ENCODE data around the gene ARNT2. TPM values are rescaled to one million over a fixed set of nuclear protein-coding genes. Genes with fewer than 3 reads are reported as not detected.
A peak's percentile ranks its signal among the peaks of the same experiment; 100 is the strongest.

ARNT2 gene
- total and polyA plus RNA-seq, 4 donors, result 2.0 to 12.2 (median 5.5) TPM

DNA sequence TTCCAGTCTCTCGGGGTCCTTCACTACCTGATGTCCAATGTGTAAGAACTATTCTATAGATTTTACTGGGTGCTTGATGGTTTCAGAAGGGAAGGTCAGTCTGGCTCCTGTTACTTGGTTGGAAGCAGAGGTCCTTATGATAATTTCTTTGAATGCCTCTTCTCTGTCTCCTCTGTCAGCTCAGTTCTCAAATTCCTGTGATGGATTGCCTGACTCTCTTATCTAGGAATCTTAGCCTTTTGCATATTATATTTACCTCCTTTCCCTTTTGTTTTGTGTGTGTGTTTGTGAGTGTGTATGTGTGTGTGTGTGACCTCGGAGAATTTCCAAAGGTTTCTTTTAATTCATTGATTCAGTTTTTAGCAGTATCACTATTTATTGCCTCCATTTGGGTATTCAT lies 88.2 kb downstream of the ARNT2 start:
- no peak overlapping the region for H3K4me3 ChIP-seq
- 76 to 87% methylated on average over 2 of the region's 2 CpGs for WGBS, 2 donors
- H3K4me1 ChIP-seq (ENCODE audit: control insufficient read depth in 5 of 5, insufficient read depth in 5 of 5, low read length in 5 of 5), result peaks cover 3 to 41% (median 22%) of the 10 kb centered on the region in 5 donors

DNA sequence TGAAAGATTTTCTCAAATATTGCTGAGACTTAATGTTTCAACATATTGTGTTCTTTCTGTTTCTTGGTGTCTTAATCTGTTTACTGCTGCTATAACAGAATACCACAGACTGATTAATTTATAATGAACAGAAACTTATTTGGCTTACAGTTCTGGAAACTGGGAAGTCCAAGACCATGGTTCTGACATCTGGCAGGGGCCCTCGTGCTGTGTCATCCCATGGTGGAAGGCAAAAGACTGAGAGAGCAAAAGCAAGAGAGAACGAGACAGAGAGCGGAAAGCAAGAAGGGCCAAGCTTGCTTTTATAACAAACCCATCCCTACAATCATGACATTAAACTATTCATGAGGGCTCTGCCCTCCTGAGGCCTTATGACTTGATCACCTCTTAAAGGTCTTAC lies 88.7 kb downstream of the ARNT2 start:
- ATAC-seq (ENCODE audit: insufficient read depth, low FRiP score), result no peak

More for the DNA sequence above, 88.2 kb downstream of the ARNT2 start:
- Histone ChIP-seq H3K9me3 (ENCODE audit: control insufficient read depth in 4 of 4, insufficient read depth in 3 of 4, low read length in 3 of 4) (no peaks in the 10 kb centered on the region), H3K27ac (ENCODE audit: low read depth in 1 of 2, low read length in 1 of 2) (no peak overlapping the region), H3K27me3 (ENCODE audit: control insufficient read depth in 3 of 3, insufficient read depth in 3 of 3, low read length in 2 of 3) (no peaks in the 10 kb centered on the region), H3K36me3 (ENCODE audit: control insufficient read depth in 4 of 4, insufficient read depth in 4 of 4, low read length in 4 of 4) (peaks cover 0 to 3% (median 0%) of the 10 kb centered on the region in 4 donors), H3K9ac (ENCODE audit: insufficient read depth in 1 of 2, low read length in 2 of 2) (no peak overlapping the region)
- DNase-seq (no peak), ATAC-seq (ENCODE audit: insufficient read depth, low FRiP score) (no peak)
- TF ChIP-seq, protein P1, sequence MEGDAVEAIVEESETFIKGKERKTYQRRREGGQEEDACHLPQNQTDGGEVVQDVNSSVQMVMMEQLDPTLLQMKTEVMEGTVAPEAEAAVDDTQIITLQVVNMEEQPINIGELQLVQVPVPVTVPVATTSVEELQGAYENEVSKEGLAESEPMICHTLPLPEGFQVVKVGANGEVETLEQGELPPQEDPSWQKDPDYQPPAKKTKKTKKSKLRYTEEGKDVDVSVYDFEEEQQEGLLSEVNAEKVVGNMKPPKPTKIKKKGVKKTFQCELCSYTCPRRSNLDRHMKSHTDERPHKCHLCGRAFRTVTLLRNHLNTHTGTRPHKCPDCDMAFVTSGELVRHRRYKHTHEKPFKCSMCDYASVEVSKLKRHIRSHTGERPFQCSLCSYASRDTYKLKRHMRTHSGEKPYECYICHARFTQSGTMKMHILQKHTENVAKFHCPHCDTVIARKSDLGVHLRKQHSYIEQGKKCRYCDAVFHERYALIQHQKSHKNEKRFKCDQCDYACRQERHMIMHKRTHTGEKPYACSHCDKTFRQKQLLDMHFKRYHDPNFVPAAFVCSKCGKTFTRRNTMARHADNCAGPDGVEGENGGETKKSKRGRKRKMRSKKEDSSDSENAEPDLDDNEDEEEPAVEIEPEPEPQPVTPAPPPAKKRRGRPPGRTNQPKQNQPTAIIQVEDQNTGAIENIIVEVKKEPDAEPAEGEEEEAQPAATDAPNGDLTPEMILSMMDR (IDR thresholded peaks at IDR 0.05; ENCODE audit: control extremely low read depth, extremely low read depth), result no peak

DNA sequence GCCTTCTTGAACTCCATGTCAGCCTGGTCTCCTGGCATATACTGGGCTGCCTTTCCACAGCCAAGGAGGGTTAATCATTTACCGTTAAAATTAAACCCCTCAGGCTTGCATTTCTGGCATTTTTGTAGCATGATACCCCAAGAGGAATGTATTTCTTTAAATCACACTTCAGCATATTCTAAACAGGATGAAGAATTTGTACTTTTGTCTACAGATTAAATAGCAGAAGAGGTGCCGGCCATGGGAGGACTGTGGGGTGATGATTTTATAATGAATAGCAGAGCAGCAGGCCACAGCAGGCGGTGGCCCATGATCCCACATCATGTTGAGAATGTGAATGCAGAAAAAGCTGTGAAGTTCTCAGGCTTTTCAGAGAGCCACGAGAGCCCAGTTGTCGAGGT lies 90.2 kb downstream of the ARNT2 start:
- no peaks in the 10 kb centered on the region for H3K9me3 ChIP-seq (ENCODE audit: control insufficient read depth in 4 of 4, insufficient read depth in 3 of 4, low read length in 3 of 4)
- peaks cover 0 to 37% (median 15%) of the 10 kb centered on the region in 5 donors for H3K4me1 ChIP-seq (ENCODE audit: control insufficient read depth in 5 of 5, insufficient read depth in 5 of 5, low read length in 5 of 5)
- H3K27ac ChIP-seq (ENCODE audit: low read depth in 1 of 2, low read length in 1 of 2), result no peak overlapping the region
- TF ChIP-seq, protein P1 (IDR thresholded peaks at IDR 0.05; ENCODE audit: control extremely low read depth, extremely low read depth), result no peak
- H3K36me3 ChIP-seq (ENCODE audit: control insufficient read depth in 4 of 4, insufficient read depth in 4 of 4, low read length in 4 of 4), result peaks cover 0 to 3% (median 0%) of the 10 kb centered on the region in 4 donors
- no peaks in the 10 kb centered on the region for H3K27me3 ChIP-seq (ENCODE audit: control insufficient read depth in 3 of 3, insufficient read depth in 3 of 3, low read length in 2 of 3)
- peak; percentile 47 to 77 (median 63) for DNase-seq
- no peak overlapping the region for H3K9ac ChIP-seq (ENCODE audit: insufficient read depth in 1 of 2, low read length in 2 of 2)
- WGBS, 2 donors, result 71 to 84% methylated on average over 5 of the region's 5 CpGs
- H3K4me3 ChIP-seq, result no peak overlapping the region
- no peak for ATAC-seq (ENCODE audit: insufficient read depth, low FRiP score)

More for the DNA sequence above, 88.7 kb downstream of the ARNT2 start:
- Histone ChIP-seq H3K9ac (ENCODE audit: insufficient read depth in 1 of 2, low read length in 2 of 2) (no peak overlapping the region), H3K27ac (ENCODE audit: low read depth in 1 of 2, low read length in 1 of 2) (no peak overlapping the region), H3K27me3 (ENCODE audit: control insufficient read depth in 3 of 3, insufficient read depth in 3 of 3, low read length in 2 of 3) (no peaks in the 10 kb centered on the region), H3K9me3 (ENCODE audit: control insufficient read depth in 4 of 4, insufficient read depth in 3 of 4, low read length in 3 of 4) (no peaks in the 10 kb centered on the region), H3K4me3 (no peak overlapping the region), H3K36me3 (ENCODE audit: control insufficient read depth in 4 of 4, insufficient read depth in 4 of 4, low read length in 4 of 4) (peaks cover 0 to 3% (median 0%) of the 10 kb centered on the region in 4 donors), H3K4me1 (ENCODE audit: control insufficient read depth in 5 of 5, insufficient read depth in 5 of 5, low read length in 5 of 5) (peaks cover 3 to 41% (median 22%) of the 10 kb centered on the region in 5 donors)
- DNase-seq, result no peak
- 75 to 87% methylated on average over 3 of the region's 3 CpGs for WGBS, 2 donors
- TF ChIP-seq, protein P1 (IDR thresholded peaks at IDR 0.05; ENCODE audit: control extremely low read depth, extremely low read depth), result no peak

DNA sequence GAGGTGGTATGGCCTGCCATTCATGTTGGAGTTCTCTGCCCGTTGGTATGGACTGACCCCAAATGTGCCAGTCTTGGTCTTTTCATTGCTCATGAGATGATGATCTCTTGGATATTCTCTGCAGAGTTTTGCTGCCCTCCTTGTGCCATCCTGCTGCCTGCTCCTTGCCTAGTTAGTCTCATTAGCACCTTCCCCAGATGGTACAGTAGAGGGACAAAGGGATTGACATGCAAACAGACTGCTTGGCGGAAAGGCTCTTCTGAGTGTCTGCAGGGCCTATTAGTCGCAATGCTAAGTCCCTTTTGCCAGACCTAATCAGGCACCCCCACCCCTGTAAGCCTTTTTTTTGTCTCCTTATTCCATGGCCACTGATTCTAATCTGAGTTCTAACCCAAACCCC lies 90.6 kb downstream of the ARNT2 start:
- Histone ChIP-seq H3K9me3 (ENCODE audit: control insufficient read depth in 4 of 4, insufficient read depth in 3 of 4, low read length in 3 of 4) (no peaks in the 10 kb centered on the region), H3K36me3 (ENCODE audit: control insufficient read depth in 4 of 4, insufficient read depth in 4 of 4, low read length in 4 of 4) (peaks cover 0 to 3% (median 0%) of the 10 kb centered on the region in 4 donors)

More for the DNA sequence above, 90.6 kb downstream of the ARNT2 start:
- H3K27ac ChIP-seq (ENCODE audit: low read depth in 1 of 2, low read length in 1 of 2), result no peak overlapping the region
- TF ChIP-seq, protein P1 (IDR thresholded peaks at IDR 0.05; ENCODE audit: control extremely low read depth, extremely low read depth), result no peak
- WGBS, 2 donors, result 90% methylated on average over 3 of the region's 3 CpGs
- H3K4me1 ChIP-seq (ENCODE audit: control insufficient read depth in 5 of 5, insufficient read depth in 5 of 5, low read length in 5 of 5), result peaks cover 0 to 33% (median 11%) of the 10 kb centered on the region in 5 donors
- no peak overlapping the region for H3K4me3 ChIP-seq
- H3K27me3 ChIP-seq (ENCODE audit: control insufficient read depth in 3 of 3, insufficient read depth in 3 of 3, low read length in 2 of 3), result no peaks in the 10 kb centered on the region
- ATAC-seq (ENCODE audit: insufficient read depth, low FRiP score) (no peak), DNase-seq (no peak)
- H3K9ac ChIP-seq (ENCODE audit: insufficient read depth in 1 of 2, low read length in 2 of 2), result no peak overlapping the region
